Neural progenitor cell (in vitro differentiated cells): ENCODE results near the gene CERS6. TPM values are rescaled to one million over a fixed set of nuclear protein-coding genes. Genes with fewer than 3 reads are reported as not detected.

Experiments
- DNase-seq: peaks from one replicate; pipeline ENCODE4 v3.0.0-alpha.2; 2016; ENCODE audit warnings: low spot score
- H2AFZ ChIP-seq: fragments of 200-600 bp; sonication (generic); replicated peaks from 2 replicates; pipeline ENCODE4 v1.6.1; 2016; ENCODE audit warnings: antibody characterized with exemption
- H3F3A ChIP-seq: fragments of 200-600 bp; sonication (generic); 2 replicates; pipeline ENCODE4 v1.6.1; 2016; ENCODE audit warnings: antibody characterized with exemption, low read depth
- H3K27ac ChIP-seq: fragments of 200-600 bp; sonication (generic); 2 replicates; pipeline ENCODE4 v1.5.1; 2016; ENCODE audit warnings: mild to moderate bottlenecking
- H3K27me3 ChIP-seq: fragments of 200-600 bp; sonication (generic); 2 replicates; pipeline ENCODE4 v1.6.1; 2016; ENCODE audit warnings: mild to moderate bottlenecking, moderate library complexity
- H3K36me3 ChIP-seq: fragments of 200-600 bp; sonication (generic); 2 replicates; pipeline ENCODE4 v1.5.1; 2016
- H3K4me1 ChIP-seq: fragments of 200-600 bp; sonication (generic); 2 replicates; pipeline ENCODE4 v1.6.1; 2016; ENCODE audit warnings: mixed run types
- H3K4me2 ChIP-seq: fragments of 200-600 bp; sonication (generic); 2 replicates; pipeline ENCODE4 v1.6.1; 2016
- H3K4me3 ChIP-seq: fragments of 200-600 bp; sonication (generic); 2 replicates; pipeline ENCODE4 v1.5.1; 2016
- H3K79me2 ChIP-seq: fragments of 200-600 bp; sonication (generic); 2 replicates; pipeline ENCODE4 v1.6.1; 2016; ENCODE audit warnings: low read depth
- H3K9ac ChIP-seq: fragments of 200-600 bp; sonication (generic); 2 replicates; pipeline ENCODE4 v1.6.1; 2016
- H3K9me3 ChIP-seq: fragments of 200-600 bp; sonication (generic); 2 replicates; pipeline ENCODE4 v1.5.1; 2016; ENCODE audit warnings: low read depth
- H4K20me1 ChIP-seq: fragments of 200-600 bp; sonication (generic); 2 replicates; pipeline ENCODE4 v1.6.1; 2016; ENCODE audit warnings: low read depth
- H3K27ac Mint-ChIP-seq: 3 replicates; pipeline ENCODE4 v1.8.0; 2021; ENCODE audit warnings: mixed read lengths
- H3K27me3 Mint-ChIP-seq: 2 replicates; pipeline ENCODE4 v1.8.0; 2022; ENCODE audit warnings: low read depth, mild to moderate bottlenecking, inconsistent platforms, moderate library complexity, mixed read lengths; ENCODE audit not compliant: insufficient read depth
- H3K36me3 Mint-ChIP-seq: 3 replicates; pipeline ENCODE4 v1.8.0; 2021; ENCODE audit warnings: mixed read lengths
- H3K4me1 Mint-ChIP-seq: 3 replicates; pipeline ENCODE4 v1.8.0; 2021; ENCODE audit warnings: mixed read lengths
- H3K4me3 Mint-ChIP-seq: 3 replicates; pipeline ENCODE4 v1.8.0; 2021; ENCODE audit warnings: mild to moderate bottlenecking, moderate library complexity, mixed read lengths
- H3K9me3 Mint-ChIP-seq: 3 replicates; pipeline ENCODE4 v1.8.0; 2020; ENCODE audit warnings: mixed read lengths
- CTCF ChIP-seq: fragments of 200-600 bp; sonication (generic); IDR thresholded peaks from 2 replicates; pipeline ENCODE4 v1.5.1; 2017; ENCODE audit warnings: antibody characterized with exemption, mild to moderate bottlenecking
- EZH2 ChIP-seq: fragments of 200-600 bp; sonication (generic); IDR thresholded peaks from 2 replicates; pipeline ENCODE4 v1.6.1; 2017; ENCODE audit warnings: antibody characterized with exemption, mild to moderate bottlenecking, moderate library complexity
- EZH2phosphoT487 ChIP-seq: fragments of 200-600 bp; sonication (generic); IDR thresholded peaks from 2 replicates; pipeline ENCODE4 v1.6.1; 2017; ENCODE audit warnings: antibody characterized with exemption
- total RNA-seq: library from RNA; depleted of rRNA; stranded (reverse); fragments of >200 nt; gene quantifications from 2 replicates; pipeline ENCODE4 v1.2.3, GENCODE V29; 2015; ENCODE audit warnings: low replicate concordance

The CERS6 gene
- total RNA-seq, 1 donor from 2014 or later, result 50.8 TPM

- Histone ChIP-seq H3F3A (no peaks in the 10 kb centered on the region), H3K4me2 (no peak overlapping the region), H2AFZ (no peak overlapping the region), H3K79me2 (no peaks in the 10 kb centered on the region), H3K36me3 (no peaks in the 10 kb centered on the region), H3K4me3 (no peak overlapping the region), H3K27me3 (no peaks in the 10 kb centered on the region), H4K20me1 (no peaks in the 10 kb centered on the region), H3K9ac (no peak overlapping the region), H3K27ac (no peak overlapping the region), H3K9me3 (no peaks in the 10 kb centered on the region), H3K4me1 (no peaks in the 10 kb centered on the region)
- H3K27me3 Mint-ChIP-seq, result no peaks in the 10 kb centered on the region
- H3K27ac Mint-ChIP-seq, result no peak overlapping the region
- TF ChIP-seq EZH2phosphoT487 (no peak), CTCF (peak; percentile 66), EZH2 (no peak)
- peak; percentile 60 for DNase-seq
- no peak overlapping the region for H3K4me3 Mint-ChIP-seq
- no peaks in the 10 kb centered on the region for H3K4me1 Mint-ChIP-seq
- peaks cover 7% of the 10 kb centered on the region for H3K36me3 Mint-ChIP-seq
- no peaks in the 10 kb centered on the region for H3K9me3 Mint-ChIP-seq
These were observed 303.1 kb downstream of the CERS6 start for GRCh38 chr2:168758970-168759820.

- Mint-ChIP-seq H3K4me1 (no peaks in the 10 kb centered on the region), H3K36me3 (peaks cover 27% of the 10 kb centered on the region), H3K27me3 (no peaks in the 10 kb centered on the region), H3K4me3 (no peak overlapping the region), H3K27ac (no peak overlapping the region), H3K9me3 (peaks cover 3% of the 10 kb centered on the region)
- H3K36me3 ChIP-seq, result peaks cover 10% of the 10 kb centered on the region
- no peaks in the 10 kb centered on the region for H3K4me1 ChIP-seq
- DNase-seq, result no peak
- H3K4me3 ChIP-seq, result no peak overlapping the region
- H4K20me1 ChIP-seq, result no peaks in the 10 kb centered on the region
- H3K9ac ChIP-seq, result no peak overlapping the region
- no peaks in the 10 kb centered on the region for H3K79me2 ChIP-seq
- H2AFZ ChIP-seq, result no peak overlapping the region
- no peaks in the 10 kb centered on the region for H3K9me3 ChIP-seq
- TF ChIP-seq EZH2phosphoT487, result no peak
- no peak for TF ChIP-seq EZH2
- TF ChIP-seq CTCF, result no peak
- no peak overlapping the region for H3K27ac ChIP-seq
- no peaks in the 10 kb centered on the region for H3F3A ChIP-seq
- H3K4me2 ChIP-seq, result no peak overlapping the region
- no peaks in the 10 kb centered on the region for H3K27me3 ChIP-seq
These were observed 309.3 kb downstream of the CERS6 start for GRCh38 chr2:168765401-168765800.

- H3K27ac ChIP-seq, result no peak overlapping the region
- Mint-ChIP-seq H3K4me1 (no peaks in the 10 kb centered on the region), H3K27me3 (no peaks in the 10 kb centered on the region), H3K9me3 (peaks cover 3% of the 10 kb centered on the region), H3K4me3 (no peak overlapping the region), H3K27ac (no peak overlapping the region), H3K36me3 (peaks cover 27% of the 10 kb centered on the region)
- H3K9me3 ChIP-seq, result no peaks in the 10 kb centered on the region
- no peak overlapping the region for H3K9ac ChIP-seq
- no peak overlapping the region for H2AFZ ChIP-seq
- H3K4me1 ChIP-seq, result no peaks in the 10 kb centered on the region
- H3K27me3 ChIP-seq, result no peaks in the 10 kb centered on the region
- no peaks in the 10 kb centered on the region for H3F3A ChIP-seq
- no peaks in the 10 kb centered on the region for H4K20me1 ChIP-seq
- no peak for DNase-seq
- H3K4me2 ChIP-seq, result no peak overlapping the region
- H3K36me3 ChIP-seq, result peaks cover 10% of the 10 kb centered on the region
- TF ChIP-seq CTCF (no peak), EZH2phosphoT487 (no peak)
- H3K79me2 ChIP-seq, result no peaks in the 10 kb centered on the region
- H3K4me3 ChIP-seq, result no peak overlapping the region
These were observed 310.5 kb downstream of the CERS6 start for GRCh38 chr2:168766600-168766999.
